NCI-H1417 (cell line): Measurements from ENCODE around the gene HSPA1L.
"Not testable (repeated sequence)": the region's sequence is repeated elsewhere in the genome, so short reads cannot be mapped to it uniquely, and the experiment has no call there.

ENCODE experiments used
- DNase-seq, 3 experiments: peaks; one replicate each; lab custom pipeline; 2025; lab: John Stamatoyannopoulos, UW

HSPA1L gene

GRCh38 chr6:31813465-31813849 lies 1.6 kb downstream of the HSPA1L start:
- DNase-seq: no peak

DNA sequence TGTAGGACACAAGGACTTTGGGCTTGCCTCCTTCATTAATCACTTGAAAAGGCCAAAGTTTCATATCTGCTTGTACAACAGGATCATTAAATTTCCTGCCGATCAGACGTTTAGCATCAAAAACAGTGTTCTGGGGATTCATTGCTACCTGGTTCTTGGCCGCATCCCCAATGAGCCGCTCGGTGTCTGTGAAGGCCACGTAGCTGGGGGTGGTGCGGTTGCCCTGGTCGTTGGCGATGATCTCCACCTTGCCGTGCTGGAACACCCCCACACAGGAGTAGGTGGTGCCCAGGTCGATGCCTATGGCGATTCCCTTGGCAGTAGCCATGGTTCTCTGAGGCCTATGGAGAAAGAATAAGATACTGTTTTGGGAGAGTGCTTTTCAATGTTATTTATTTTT lies 3.4 kb downstream of the HSPA1L start:
- no peak for DNase-seq

- not testable (repeated sequence) for DNase-seq
These were observed 6.5 kb downstream of the HSPA1L start for GRCh38 chr6:31808599-31808998.

GRCh38 chr6:31806470-31807272 lies 8.4 kb downstream of the HSPA1L start, which contains the start of gene LSM2:
LSM2 (minus strand) TSS chr6:31806966; CDS start chr6:31806757, 209 bp downstream.
- peak; percentile 94 to 98 (median 95) for DNase-seq

DNA sequence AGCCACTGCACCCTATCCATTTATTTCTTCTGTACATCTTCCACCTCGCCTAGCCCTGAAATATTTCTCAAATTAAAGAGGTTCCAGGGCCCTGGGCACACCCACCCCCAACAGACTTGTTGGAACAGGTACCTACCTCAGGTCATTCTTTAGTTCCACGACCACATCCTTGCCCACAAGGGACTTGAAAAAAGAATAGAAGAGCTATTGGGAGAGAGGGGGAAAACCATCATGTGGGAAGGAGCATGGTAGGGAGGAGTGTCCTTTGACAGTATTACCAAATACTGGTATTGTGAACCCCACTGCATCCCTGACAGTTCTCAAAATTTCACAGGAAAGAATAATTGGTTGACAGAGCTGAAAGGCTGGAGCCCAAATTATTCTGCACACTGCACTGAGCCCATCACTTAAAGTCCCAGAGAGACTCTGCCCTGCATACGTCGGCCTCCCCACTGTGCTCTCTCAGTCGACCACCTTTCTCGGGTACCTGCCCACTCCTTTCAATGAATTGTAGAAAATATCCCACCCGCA lies 9.1 kb downstream of the HSPA1L start:
- DNase-seq: no peak

GRCh38 chr6:31801031-31801927 lies 13.8 kb downstream of the HSPA1L start:
- not testable (repeated sequence) for DNase-seq

- no peak for DNase-seq
These were observed 15.3 kb downstream of the HSPA1L start for GRCh38 chr6:31799781-31800180.

DNA sequence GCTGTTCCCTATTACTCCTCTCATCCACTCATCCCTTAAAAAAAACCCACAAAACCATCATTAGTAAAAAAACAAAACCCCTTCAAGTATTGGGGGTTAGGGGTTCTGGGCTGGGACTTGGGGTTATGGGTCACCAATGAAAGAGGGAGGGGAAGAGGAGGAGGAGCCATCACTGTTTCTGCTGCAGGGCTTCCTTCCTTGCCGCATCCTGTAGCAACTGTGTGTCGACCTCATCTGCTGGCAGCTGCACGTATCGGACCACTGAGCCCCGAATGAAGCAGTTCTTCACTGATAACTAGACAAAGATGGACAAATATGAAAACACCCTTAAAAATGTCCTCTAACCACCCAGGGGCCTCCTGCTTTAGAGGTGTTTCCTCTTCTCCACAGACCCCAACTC lies 17.5 kb downstream of the HSPA1L start:
- DNase-seq: no peak

DNA sequence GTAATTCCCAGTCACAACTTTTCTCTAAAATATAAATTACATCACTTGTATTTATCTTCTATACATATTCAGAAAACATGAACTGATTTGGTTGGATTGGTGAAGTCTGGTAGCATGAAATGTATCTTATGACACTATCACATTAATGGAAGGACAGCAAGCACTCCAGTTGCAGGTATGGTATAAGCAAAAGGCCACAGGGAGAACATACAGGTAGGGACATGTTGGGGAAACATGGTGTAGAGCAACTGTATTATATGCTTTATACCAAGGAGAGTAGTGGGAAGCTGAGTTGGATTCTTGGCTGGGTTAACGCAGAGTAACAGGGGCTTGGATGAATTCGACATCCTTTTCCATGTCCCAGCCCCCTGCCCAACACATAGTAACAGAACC lies 18.1 kb downstream of the HSPA1L start:
- DNase-seq: no peak

- peak; percentile 84 to 94 (median 86) for DNase-seq
These were observed 19.3 kb downstream of the HSPA1L start, which contains the start of gene VARS1 for GRCh38 chr6:31795616-31796298. VARS1 (minus strand) TSS chr6:31795752; CDS start chr6:31795217, 535 bp downstream.

- no peak for DNase-seq
These were observed 20.0 kb downstream of the HSPA1L start for GRCh38 chr6:31794866-31795615.

DNA sequence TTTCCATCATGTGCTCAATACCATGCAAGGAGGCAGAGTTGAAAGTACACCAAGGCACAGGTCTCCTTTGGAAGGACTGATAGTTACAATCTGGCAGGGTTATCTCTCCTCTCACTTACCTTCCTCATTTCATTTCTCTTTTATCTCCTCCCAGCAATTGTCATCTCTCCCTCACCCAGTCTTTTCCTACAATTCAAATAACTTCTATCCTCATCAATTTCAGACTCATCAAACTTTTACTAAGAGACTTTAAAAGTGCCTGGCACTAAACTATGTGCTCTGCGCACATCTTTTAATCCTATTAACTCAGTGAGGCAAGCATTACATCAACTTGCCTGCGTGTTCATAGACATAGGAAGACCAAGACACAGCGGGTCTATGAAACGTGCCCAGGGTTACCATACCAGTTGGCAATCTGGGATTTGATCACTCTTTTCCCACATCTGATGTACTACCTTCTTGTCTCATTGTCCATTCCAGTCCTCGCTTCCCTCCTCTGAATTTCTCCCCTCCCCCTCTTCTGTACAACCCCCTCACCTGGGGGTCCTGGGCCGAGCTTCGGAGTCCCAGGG lies 20.7 kb downstream of the HSPA1L start:
- DNase-seq: peak in 1 of 3 experiments; percentile 5

- DNase-seq: not testable (repeated sequence)
These were observed 21.2 kb downstream of the HSPA1L start for GRCh38 chr6:31793927-31794245.

GRCh38 chr6:31792761-31793171 lies 22.3 kb downstream of the HSPA1L start:
- DNase-seq: no peak

DNA sequence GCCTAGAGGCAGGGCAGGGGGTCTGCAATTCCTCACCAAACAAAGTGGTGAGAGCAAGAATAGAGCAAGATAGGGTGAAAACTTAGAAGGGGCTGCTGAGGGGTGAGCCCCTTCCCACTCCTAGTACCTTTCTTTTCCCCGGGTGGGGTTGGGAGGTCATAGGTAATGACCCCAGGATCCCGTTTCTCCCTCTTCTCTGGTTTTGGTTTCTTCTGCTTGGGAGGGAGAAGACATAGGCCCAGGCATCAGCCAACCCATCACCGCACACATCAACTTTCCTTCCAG lies 23.1 kb downstream of the HSPA1L start:
- no peak for DNase-seq

GRCh38 chr6:31791324-31792089 lies 23.6 kb downstream of the HSPA1L start:
- DNase-seq: peak in 2 of 3 experiments; percentile 29 to 45

DNA sequence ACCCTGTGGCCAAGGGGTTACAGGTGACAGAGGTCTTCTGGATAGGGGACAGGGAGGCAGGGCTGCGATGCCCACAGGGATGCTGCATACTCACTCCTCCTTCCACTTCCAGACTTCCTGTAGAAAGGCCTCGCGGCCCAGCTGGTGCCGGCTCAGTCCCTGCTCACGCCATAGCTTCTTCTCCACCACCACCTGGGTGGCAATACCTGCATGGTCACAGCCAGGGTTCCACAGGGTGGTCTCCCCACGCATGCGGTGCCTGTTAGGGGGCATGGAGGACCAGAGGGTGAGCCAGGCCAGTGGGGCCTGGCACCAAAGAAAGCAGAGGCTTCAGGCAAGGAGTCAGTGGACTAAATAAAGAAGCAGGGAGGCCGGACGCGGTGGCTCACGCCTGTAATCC lies 29.6 kb downstream of the HSPA1L start:
- no peak for DNase-seq

DNA sequence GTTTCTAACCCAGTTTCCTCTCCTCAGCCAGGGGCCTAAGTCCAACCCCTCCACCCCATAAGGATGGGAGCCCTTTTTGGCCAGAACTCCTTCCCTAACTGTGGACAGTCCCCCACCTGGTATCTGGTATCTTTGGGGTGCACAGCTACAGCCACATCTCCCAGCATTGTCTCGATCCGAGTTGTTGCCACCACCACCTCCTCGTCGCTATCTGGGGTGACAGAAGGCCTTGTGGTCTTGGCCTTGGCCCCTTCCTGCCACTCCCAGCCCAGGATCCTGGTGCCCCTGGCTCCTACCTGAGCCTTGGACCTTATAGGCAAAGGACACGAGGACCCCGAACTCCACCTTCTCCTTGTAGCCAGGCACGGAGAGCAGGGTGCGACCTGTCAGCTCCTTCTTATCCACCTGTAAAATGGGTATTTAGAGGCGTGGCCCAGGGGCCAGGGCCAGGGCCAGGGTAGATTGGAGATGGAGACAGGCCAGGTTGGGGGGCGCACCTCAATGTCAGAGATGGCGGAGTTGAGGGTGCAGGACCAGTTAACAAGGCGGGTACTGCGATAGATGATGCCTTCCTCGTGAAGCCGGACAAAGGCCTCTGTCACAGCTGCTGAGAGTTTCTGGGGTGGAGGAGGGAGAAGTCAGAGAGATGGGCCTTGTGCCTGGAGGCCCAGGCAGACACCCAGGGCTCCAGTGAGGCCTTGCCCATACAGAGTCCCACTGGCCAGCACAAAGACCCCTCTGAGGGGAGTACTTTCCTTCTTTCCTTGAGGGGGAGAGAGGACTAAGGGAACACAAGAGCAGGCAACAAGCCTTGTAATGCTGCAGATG lies 30.8 kb downstream of the HSPA1L start:
- DNase-seq: no peak

DNA sequence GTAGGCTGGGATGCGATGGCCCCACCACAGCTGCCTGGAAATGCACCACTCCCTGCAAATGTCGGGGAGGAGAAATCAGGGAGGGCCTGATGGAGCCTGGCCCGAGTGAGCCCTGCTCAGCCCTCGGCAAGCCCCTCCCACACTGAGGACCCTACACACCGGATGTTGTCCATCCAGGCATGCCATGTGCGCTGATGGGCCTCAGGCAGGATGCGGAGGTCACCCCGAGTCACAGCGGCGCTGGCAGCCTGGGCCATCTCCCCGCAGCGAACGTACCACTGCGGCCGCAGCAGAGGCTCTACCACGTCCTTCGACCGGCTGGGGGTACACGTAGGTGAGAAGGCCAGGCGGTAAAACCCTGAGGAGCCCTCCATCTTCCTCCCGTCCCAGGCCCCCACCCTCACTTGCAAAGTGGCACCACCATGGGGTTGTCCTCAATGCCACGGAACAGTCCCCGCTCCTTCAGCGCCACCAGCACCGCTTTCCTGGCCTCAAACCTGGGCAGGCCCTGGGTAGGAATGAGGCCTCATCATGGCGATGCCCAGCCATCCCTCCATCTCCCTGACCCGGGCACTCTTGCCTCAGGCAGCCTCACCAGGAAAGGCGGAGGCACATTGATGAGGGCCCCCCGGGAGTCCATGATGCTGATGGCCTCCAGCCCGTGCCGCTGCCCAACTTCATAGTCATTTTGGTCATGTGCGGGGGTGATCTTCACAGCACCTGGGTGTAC lies 32.8 kb downstream of the HSPA1L start:
- no peak for DNase-seq
